GM19395 (cell line): ENCODE results near the gene LRRC45.

Source experiments
- ATAC-seq: cut with Tn5 transposase; IDR thresholded peaks from one replicate; pipeline ENCODE4 v1.9.1; 2021; ENCODE audit warnings: mild to moderate bottlenecking, moderate library complexity; ENCODE audit not compliant: unreplicated experiment

The LRRC45 gene

GRCh38 chr17:82006468-82007227 is 16.5 kb upstream of the LRRC45 start:
- no peak for ATAC-seq

- ATAC-seq = no peak
These were observed 15.9 kb upstream of the LRRC45 start for GRCh38 chr17:82007228-82007494.

GRCh38 chr17:82007495-82008257 is 15.4 kb upstream of the LRRC45 start:
- no peak for ATAC-seq

GRCh38 chr17:82008258-82008940 is 14.7 kb upstream of the LRRC45 start:
- no peak for ATAC-seq

DNA sequence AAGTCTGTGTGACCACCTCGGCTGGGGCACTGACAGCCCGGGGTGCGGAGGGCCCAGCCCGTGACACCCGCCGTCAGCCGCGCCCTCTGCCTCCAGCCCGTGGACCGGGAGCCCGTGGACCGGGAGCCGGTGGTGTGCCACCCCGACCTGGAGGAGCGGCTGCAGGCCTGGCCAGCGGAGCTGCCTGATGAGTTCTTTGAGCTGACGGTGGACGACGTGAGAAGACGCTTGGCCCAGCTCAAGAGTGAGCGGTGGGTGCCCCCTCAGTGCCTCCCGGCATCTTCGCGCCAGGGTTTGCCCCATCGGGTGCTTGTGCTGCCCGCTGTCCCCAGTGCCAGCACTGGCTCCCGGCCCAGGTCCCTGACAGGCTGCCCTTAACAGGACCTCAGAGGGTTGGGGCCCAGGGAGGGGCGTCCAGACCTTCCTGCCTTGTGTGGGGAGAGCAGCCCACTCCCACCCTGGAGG is 14.1 kb upstream of the LRRC45 start:
- ATAC-seq = no peak

DNA sequence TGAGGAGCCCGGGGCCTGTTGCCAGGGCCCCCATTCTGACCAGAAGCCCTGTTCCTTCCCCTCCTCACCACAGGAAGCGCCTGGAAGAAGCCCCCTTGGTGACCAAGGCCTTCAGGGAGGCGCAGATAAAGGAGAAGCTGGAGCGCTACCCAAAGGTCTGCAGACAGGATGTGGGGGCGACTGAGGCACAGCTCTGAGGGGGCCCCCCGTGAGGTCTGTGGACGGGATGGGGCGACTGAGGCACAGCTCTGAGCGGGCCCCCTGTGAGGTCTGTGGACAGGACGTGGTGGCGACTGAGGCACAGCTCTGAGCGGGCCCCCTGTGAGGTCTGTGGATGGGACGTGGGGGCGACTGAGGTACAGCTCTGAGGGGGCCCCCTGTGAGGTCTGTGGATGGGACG is 13.7 kb upstream of the LRRC45 start:
- ATAC-seq = no peak

DNA sequence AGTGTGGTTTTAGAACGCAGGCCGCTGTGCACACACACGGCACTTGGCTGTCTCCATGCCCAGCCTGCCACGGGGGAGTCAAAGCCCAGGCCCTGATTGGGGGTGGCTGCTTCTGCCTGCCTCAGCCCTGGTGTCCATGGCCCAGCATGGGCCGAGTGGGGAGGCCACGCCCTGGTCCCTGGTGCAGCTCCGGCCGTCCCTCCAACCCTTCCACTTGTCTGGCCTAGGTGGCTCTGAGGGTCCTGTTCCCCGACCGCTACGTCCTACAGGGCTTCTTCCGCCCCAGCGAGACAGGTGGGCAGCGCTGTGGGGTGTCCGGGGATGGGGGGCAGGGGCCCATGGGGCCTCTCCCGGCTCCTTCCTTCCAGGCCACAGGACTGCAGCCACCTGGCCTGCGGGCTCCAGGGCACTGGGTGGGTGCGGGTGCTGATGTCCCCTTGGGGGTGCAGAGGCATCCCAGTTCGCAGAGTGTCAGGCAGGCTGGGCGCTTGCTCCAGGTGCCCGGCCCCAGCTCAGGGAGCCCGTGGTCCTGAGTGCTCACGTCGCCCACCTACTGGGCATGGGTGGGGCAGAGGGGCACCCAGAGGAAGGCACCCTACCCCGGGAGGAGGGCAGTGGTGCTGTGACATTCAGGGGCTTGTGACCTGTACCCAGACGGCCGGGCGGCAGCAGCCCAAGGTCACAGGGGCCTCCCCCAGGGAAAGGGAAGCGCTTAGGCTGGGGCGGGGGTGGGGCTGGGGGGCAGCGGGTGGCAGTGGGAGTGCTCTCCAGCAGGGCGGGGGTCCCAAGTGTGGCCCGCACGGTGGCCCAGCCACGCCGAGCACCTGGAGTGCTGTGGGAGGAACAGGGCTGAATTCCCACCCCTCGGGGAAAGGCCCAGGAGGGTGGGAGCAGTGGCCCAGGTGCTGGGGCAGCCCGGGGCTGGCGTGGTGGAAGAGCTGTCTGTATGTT is 12.3 kb upstream of the LRRC45 start:
- ATAC-seq = no peak

- ATAC-seq = no peak
These were observed 11.4 kb upstream of the LRRC45 start for GRCh38 chr17:82011617-82012187.

DNA sequence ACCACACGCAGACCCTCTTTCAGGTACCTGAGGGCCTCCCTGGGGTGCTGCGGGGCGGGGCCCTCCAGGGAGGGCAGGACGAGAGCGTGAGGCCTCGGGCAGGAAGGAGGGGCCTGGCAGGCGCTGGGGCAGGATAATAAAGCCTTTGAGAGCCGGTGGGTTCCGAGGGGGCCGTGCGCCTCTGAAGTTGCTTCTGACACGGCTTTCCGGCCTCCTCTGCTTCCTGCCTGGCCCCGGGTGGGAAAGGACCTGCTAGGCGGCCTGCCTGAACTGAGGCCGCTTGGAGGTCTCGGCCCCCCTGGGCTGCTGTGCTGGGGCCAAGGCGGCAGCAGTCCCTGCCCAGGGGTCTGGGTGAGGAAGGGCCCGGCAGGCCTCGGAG is 10.9 kb upstream of the LRRC45 start:
- no peak for ATAC-seq

DNA sequence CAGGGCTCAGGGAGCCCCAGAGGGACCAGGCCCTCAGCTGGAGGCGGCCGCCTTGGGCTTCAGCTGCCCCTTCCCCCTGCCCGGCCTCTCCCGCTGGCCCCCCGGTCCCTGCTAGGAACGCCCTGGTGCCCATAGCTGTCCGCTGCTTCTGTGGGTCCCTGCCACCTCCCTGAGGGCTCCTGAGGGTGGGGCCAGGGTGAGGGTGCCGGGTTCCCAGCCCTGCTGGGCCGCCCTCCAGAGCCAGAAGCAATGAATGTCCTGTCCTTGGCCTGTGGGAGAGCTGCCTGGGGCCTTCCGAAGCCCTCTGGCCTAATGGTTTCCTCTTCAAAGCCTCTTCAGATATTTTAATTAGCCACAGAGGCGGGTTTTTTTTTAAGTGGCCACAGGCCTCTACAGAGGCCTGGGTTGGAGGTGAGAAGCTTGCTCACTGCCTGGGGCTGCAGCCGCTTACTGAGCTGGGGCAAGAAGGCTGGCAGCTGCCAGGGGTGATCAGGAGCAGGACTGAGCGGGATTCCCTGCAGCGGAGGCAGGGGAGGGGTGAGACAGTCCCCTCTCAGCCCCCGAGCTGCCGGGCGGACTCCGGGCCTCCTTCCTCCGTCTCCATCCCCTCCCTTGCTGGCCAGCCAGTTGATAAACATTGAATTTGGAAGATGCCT is 10.3 kb upstream of the LRRC45 start:
- ATAC-seq = no peak

- ATAC-seq = no peak
These were observed 9.8 kb upstream of the LRRC45 start for GRCh38 chr17:82013341-82013740.

GRCh38 chr17:82013772-82014321 is 9.3 kb upstream of the LRRC45 start:
- no peak for ATAC-seq

DNA sequence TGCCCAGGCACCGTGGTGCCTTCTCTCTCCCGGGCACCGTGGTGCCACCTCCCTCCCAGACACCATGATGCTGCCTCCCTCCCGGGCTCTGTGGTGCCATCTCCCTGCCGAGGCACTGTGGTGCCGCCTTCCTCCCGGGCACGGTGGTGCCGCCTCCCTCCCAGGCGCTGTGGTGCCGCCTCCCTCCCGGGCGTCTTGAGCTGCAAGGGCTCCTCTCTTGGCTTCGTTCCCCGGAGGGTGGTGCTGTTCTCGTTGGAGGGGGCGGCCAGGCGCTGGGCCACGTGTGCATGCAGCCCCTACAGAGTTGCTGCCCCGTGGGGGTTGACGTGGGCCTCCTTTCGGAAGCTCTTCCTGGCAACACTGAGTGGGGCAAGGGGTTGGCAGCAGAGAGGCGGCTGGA is 8.7 kb upstream of the LRRC45 start:
- ATAC-seq = no peak

GRCh38 chr17:82014971-82015310 is 8.2 kb upstream of the LRRC45 start:
- no peak for ATAC-seq

DNA sequence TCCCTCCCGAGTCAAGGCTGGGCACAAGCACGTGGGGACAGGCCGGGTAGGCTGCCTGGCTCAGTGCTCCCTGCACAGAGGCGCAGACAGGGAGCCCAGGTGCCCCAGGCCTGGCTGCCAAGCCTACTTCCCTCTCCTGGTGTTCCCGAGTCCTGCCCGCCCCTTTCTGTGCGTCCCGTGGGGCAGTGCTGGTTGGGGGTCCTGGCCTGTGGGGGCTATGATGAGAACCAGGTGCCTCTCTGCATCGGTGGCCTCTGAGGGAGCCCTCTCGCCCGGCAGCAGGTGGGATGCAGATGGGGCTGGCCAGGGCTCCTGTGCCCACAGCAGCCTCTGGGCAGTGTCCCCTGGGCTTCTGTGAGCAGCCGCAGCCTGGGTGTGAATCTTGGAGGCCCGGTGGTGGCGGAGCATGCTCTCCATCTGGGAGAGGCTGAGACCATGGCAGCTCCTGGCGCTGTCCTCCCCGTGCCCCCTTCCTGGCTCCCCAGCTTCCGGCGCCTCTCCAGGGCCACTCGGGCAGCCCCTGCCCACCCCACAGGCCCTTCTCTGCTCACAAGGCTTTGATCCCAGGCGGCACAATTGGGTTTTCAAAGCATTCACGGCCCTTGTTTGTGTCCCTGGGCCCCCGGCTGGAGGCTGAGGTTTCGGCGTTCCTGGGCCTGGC is 7.7 kb upstream of the LRRC45 start:
- ATAC-seq = no peak

DNA sequence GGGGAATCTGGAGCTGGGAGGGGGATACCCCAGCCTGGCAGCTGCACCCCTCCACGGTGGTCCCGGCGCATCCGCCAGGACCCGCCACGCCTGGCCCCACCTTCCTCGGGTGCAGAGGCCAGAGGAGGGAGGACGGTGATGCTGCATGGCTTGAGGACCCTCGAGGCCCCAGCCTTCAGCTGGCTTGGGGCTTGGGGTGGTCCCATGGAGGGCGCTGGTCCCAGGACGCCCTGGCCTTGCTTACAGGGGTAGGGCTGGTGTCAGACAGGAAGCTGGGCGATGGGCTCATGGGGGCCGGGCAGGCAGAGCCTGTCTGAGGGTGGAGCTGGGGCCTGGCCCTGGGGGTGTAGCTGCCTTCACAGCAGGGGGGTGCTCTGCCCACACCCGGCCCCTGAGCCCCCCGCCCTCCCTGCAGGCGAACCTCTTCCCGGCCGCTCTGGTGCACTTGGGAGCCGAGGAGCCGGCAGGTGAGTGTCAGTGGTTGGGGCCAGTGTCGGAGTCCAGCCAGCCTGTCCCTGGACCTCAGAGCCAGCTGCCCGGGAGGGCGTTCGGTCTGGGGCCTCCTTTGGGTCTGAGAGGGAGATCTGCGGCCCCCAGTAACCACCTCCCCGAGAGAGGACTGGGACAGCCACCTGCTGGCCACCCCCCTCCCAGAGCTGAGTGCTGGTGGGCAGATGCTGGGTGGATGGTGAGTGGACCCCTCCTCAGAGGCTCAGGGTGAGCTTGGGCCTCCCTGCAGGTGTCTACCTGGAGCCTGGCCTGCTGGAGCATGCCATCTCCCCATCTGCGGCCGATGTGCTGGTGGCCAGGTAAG is 6.8 kb upstream of the LRRC45 start:
- ATAC-seq = no peak

GRCh38 chr17:82016875-82017459 is 6.1 kb upstream of the LRRC45 start:
- no peak for ATAC-seq

DNA sequence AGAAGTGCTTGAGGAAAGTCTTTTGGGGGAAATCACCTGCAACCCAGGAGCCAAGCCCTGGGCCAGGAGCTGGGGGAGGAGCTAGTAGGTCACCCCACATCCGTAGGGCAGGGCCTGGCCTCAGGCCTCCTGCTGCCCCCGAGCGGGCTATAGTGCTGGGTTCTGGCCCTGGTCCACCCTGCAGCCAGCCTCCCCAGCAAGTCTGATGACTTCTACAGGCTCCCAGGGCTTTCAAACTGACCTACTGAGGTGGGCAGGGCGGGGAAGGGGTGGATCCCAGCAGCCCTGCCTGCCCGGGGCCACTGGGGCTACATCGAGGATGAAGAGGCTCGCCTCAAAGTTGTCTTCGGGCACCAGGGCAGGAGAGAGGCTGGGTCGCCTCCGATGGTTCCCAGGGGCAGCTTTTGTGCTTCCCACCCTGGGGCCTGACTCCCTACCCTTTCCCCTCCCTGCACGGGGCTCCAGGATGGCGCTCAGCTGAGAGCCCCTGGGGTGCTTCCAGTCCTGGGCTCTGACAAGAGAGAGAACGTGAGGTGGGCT is 5.4 kb upstream of the LRRC45 start:
- ATAC-seq = no peak
